Measurements from ENCODE around the gene MRPS11. TPM values are rescaled to one million over a fixed set of nuclear protein-coding genes. Genes with fewer than 3 reads are reported as not detected.
"Not testable (repeated sequence)": the region's sequence is repeated elsewhere in the genome, so short reads cannot be mapped to it uniquely, and the experiment has no call there.

The MRPS11 gene
- polyA plus RNA-seq, 1 donor: 42.7 TPM

- no peak for DNase-seq (ENCODE audit: low read depth)
Measured at GRCh38 chr15:88454867-88455810, 12.4 kb upstream of the MRPS11 start.

- DNase-seq (ENCODE audit: low read depth): no peak
Measured at GRCh38 chr15:88456733-88457132, 10.8 kb upstream of the MRPS11 start.

GRCh38 chr15:88463870-88464532, 3.5 kb upstream of the MRPS11 start:
- no peak for DNase-seq (ENCODE audit: low read depth)

GRCh38 chr15:88465633-88466224, 1.8 kb upstream of the MRPS11 start:
- no peak for DNase-seq (ENCODE audit: low read depth)

- no peak for DNase-seq (ENCODE audit: low read depth)
Measured at GRCh38 chr15:88467935-88468528, 524 bp downstream of the MRPS11 start.

GRCh38 chr15:88468721-88469120, 1.2 kb downstream of the MRPS11 start:
- DNase-seq (ENCODE audit: low read depth): not testable (repeated sequence)

GRCh38 chr15:88469321-88469720, 1.8 kb downstream of the MRPS11 start:
- DNase-seq (ENCODE audit: low read depth): no peak

GRCh38 chr15:88470625-88471372, 3.3 kb downstream of the MRPS11 start:
- no peak for DNase-seq (ENCODE audit: low read depth)

GRCh38 chr15:88472225-88472624, 4.7 kb downstream of the MRPS11 start:
- DNase-seq (ENCODE audit: low read depth): no peak

GRCh38 chr15:88473661-88474293, 6.3 kb downstream of the MRPS11 start:
- not testable (repeated sequence) for DNase-seq (ENCODE audit: low read depth)

- no peak for DNase-seq (ENCODE audit: low read depth)
Measured at GRCh38 chr15:88476635-88477060, 9.1 kb downstream of the MRPS11 start.

GRCh38 chr15:88477126-88477525, 9.6 kb downstream of the MRPS11 start:
- DNase-seq (ENCODE audit: low read depth): no peak

GRCh38 chr15:88477904-88478303, 10.4 kb downstream of the MRPS11 start:
- no peak for DNase-seq (ENCODE audit: low read depth)

GRCh38 chr15:88479169-88479568, 11.7 kb downstream of the MRPS11 start:
- DNase-seq (ENCODE audit: low read depth): no peak

GRCh38 chr15:88480981-88481380, 13.5 kb downstream of the MRPS11 start:
- no peak for DNase-seq (ENCODE audit: low read depth)

- DNase-seq (ENCODE audit: low read depth): no peak
Measured at GRCh38 chr15:88482263-88482662, 14.8 kb downstream of the MRPS11 start.

- DNase-seq (ENCODE audit: low read depth): no peak
Measured at GRCh38 chr15:88484682-88485331, 17.3 kb downstream of the MRPS11 start.

GRCh38 chr15:88487178-88487795, 19.8 kb downstream of the MRPS11 start:
- no peak for DNase-seq (ENCODE audit: low read depth)

- no peak for DNase-seq (ENCODE audit: low read depth)
Measured at GRCh38 chr15:88487796-88488523, 20.5 kb downstream of the MRPS11 start.
